NCI-H2107 treated with DMSO at 0.1 percent for 48 hours (cell line): ENCODE measurements around the gene OR10G8.
"Not testable (repeated sequence)": the region's sequence is repeated elsewhere in the genome, so short reads cannot be mapped to it uniquely, and the experiment has no call there.

ENCODE experiments used
- DNase-seq: peaks from one replicate; lab custom pipeline; 2025; ENCODE audit not compliant: unreplicated experiment; lab: John Stamatoyannopoulos, UW

Gene OR10G8, protein sequence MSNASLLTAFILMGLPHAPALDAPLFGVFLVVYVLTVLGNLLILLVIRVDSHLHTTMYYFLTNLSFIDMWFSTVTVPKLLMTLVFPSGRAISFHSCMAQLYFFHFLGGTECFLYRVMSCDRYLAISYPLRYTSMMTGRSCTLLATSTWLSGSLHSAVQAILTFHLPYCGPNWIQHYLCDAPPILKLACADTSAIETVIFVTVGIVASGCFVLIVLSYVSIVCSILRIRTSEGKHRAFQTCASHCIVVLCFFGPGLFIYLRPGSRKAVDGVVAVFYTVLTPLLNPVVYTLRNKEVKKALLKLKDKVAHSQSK

DNA sequence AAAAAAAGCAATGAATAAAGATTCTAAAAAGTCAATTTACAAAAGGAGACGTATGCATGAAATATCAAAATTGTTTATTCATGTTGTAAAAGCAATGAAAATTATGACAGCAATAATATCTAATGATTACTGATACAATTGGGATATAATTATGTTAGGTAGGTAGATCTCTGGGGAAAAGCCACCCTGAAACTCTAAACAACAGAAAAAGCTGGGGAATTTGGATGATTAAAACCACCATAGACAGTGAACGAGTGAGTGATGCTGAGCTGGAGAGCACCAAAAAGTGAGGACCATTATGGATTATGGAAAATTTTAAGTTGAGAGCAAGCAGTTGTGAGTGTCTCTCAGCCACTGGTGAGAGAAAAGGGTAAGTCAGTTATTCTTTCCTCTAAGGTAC lies at the start of gene OR10G8:
TSS of gene OR10G8 (plus strand) at position 301 of the 400 bp plus-strand sequence. CDS start 2,825 bp downstream, outside the sequence.
- no peak for DNase-seq

DNA sequence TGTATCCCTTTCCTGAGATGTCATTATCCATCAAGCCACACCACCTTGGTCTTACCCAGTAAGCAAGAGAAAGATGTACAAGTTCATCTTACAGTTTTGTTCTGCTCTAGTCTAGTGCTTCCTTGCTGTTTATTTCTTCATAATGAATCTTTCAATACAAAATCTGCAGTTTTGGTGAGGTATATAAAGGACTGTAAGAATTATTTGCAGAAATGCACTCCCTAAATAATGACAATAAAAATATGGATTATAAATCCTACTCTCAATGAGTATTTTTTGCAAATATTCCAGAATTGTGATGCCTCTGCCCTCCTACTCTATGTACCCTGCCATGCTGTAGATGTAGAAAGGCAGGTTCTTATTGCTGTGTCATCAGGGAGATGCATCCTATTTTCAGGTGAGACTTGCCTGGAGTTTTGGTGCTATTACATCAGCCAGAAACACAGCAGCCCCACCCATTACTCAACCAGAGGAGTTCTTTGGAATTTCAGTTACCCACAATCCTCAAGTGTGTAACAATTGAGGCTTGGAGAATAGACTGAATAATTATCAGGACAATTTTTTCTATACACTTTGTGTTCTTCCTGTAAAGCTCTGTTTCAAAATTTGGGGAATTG lies 48.8 kb upstream of the OR10G8 start, which contains the start of gene OR10S1:
TSS of gene OR10S1 (minus strand) at position 51 of the 617 bp plus-strand sequence. CDS start 117 bp downstream, outside the sequence.
- DNase-seq, result no peak

- no peak for DNase-seq
Observed at GRCh38 chr11:123979311-123979710, 47.3 kb upstream of the OR10G8 start.

GRCh38 chr11:123995119-123995518 lies 31.5 kb upstream of the OR10G8 start, which contains the start of gene OR10G6:
Gene OR10G6 (minus strand): TSS chr11:123995161. CDS start chr11:123995161, 0 bp downstream.
- DNase-seq, result no peak

DNA sequence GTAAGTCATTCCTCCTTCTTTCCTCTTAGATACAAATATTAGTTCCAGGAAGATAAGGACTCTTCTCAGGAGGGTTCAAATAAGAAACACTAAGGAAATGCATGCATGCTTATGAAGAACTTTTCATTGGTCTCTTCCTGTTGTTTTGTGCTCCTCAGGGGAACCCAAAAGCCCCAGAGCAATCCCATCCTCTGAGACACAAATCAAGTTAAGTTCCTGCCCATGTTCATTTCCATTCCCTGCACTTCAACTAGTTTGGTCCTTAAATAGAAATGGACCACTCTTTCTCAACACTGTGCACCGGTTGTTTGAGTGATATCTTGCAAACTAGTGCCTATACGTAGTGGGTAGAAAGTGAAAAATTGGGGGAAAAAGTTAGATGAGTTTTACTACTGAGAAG lies 13.9 kb upstream of the OR10G8 start, which contains the start of gene OR10G4:
TSS of gene OR10G4 (plus strand) at position 301 of the 400 bp plus-strand sequence. CDS start 2,578 bp downstream, outside the sequence.
- no peak for DNase-seq

DNA sequence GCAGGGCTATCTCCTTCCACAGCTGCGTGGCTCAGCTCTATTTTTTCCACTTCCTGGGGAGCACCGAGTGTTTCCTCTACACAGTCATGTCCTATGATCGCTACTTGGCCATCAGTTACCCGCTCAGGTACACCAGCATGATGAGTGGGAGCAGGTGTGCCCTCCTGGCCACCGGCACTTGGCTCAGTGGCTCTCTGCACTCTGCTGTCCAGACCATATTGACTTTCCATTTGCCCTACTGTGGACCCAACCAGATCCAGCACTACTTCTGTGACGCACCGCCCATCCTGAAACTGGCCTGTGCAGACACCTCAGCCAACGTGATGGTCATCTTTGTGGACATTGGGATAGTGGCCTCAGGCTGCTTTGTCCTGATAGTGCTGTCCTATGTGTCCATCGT lies 10.8 kb upstream of the OR10G8 start:
- DNase-seq, result not testable (repeated sequence)

DNA sequence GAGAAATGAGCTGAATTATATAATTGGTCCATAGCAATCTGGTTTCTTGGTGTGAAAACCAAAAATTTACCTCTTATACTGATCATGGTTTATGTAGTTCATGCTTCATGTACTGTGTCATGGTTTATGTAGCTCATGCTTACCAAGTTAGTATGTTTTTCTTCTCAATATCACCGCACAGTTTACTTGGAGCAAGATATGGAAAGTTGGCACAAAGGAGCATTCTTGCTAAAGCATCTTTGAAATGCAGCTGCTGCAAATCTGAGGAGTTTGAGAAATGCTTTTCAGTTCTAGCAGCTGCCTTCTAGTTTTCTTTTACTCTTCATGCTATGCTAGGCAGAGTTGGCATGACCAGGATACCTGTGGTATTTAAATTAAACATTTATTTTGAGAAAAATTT lies 10.1 kb downstream of the OR10G8 start:
- no peak for DNase-seq

DNA sequence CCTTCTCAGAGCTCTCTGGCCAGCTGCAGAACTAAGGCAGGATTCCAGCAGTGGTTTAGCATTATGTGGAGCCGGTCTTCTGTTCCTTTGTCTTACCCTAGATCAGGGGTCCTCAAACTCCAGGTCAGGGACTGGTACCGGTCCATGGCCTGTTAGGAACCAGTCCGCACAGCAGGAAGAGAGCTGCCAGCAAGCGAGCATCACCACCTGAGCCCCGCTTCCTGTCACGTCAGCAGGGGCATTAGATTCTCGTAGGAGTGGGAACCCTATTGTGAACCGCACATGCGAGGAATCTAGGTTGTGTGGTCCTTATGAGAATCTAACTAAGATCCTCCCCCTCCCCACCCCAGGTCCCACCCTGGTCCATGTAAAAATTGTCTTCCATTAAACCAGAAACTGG lies 13.0 kb downstream of the OR10G8 start:
- no peak for DNase-seq

DNA sequence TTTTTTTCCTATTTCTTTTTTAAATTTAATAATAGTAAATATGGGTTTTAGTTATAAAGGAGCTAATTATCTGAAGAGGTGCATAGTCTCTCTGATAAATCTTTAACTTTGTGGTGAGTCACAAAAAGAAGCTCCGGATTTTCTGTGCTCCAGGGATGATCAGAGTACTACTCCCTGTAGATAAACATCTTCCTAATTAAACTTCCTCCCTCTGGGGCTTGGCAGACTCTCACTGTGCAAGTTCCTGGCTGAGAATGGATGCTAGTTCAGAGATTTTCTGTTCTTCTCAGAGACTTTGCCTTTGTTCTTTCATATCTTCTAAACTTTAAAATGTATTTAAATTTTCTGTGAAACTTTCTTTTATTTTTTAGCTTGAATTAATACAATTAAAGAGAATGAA lies 14.7 kb downstream of the OR10G8 start, which contains the start of gene OR10G7:
TSS of gene OR10G7 (minus strand) at position 72 of the 400 bp plus-strand sequence. CDS start 2,324 bp downstream, outside the sequence.
- DNase-seq, result no peak

DNA sequence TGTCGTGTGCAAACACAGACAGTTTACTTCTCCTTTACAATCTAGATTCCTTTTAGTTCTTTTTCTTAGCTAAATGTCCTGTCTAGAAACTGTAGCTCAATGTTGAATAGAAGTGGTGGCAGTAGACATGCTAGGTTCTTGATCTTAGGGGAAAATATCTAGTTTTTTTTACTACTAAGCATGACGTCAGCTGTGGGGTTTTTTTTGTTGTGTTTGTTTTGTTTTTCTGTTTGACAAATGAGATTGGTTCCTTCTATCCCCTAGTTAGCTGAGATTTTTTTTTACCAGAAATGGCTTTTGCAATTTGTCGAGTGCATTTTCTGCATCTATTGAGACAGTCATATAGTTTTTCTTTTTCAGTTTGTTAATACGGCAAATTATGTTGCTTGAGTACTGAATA lies 16.8 kb downstream of the OR10G8 start:
- no peak for DNase-seq

GRCh38 chr11:124050748-124051147 lies 24.1 kb downstream of the OR10G8 start:
- DNase-seq, result no peak

DNA sequence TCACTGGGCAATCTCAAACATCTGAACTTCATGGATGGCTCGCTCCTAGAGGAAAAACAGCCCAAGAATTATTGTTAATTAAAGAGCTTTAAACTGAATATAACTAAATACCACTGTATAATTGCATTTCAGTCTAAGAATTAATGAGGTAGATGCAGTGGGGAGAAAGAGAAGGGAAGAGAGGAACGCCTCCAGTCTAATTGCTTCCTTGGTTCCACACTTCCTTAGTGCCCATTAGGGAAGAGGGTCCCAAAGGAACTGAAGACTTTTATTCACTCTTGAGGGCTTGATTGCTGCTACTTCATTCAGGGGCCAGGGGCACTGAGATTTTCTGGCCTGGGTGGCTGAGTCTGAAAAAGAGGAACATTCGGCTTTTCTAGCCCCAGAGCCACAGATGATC lies 26.4 kb downstream of the OR10G8 start:
- no peak for DNase-seq

- no peak for DNase-seq
Observed at GRCh38 chr11:124068601-124069110, 42.1 kb downstream of the OR10G8 start.

- DNase-seq, result peak; percentile 2
Observed at GRCh38 chr11:124069429-124070401, 43.1 kb downstream of the OR10G8 start.

DNA sequence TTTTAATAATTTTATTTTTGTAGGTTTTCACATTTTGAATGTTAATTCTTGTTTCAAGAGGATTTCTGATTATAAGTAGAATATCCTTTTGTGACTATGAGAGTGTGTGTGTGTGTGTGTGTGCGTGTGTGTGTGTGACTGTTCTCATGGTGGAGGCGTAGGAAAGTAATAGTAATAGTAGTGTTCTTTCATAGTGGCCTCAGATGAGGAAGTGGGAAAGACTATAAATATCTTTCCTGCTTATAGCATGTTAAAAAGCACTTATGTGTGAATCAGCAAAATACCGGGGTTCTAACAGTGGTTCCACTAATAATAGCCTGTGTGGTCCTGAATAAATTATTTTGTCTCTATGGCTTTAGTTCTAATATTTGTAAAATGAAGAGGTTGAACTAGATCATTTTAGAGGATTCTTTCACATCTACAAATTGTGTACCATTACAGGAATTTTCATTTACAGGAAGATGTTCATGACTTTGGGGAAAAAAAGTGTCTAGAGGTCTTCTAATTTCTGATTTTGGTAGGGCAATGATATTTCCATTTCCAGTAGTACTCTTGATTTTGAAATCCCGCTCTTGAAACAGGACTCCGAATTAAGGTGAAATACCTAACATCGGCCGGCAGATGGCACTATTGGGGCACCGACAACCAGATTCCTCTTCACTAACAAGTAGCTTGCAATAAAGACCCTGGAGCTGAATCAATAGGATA lies 44.5 kb downstream of the OR10G8 start:
- DNase-seq, result peak; percentile 4

DNA sequence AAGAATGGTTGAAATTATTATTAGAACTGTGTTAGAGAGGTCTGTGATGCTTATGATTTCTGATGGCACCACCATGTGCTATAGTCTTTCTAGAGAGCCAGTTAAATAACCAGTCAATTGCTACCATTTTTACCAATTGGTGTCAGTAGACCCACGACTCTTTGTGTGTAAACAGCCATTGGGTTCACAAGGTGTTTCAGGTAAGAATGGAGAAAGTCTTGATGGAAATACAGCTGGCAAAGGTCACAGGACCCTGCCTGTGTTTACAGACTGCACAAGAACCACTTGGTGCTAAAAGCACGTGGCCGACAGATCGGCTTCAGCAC lies 45.0 kb downstream of the OR10G8 start:
- no peak for DNase-seq

- no peak for DNase-seq
Observed at GRCh38 chr11:124072147-124072546, 45.5 kb downstream of the OR10G8 start.

- DNase-seq, result no peak
Observed at GRCh38 chr11:124074554-124074953, 48.0 kb downstream of the OR10G8 start.

DNA sequence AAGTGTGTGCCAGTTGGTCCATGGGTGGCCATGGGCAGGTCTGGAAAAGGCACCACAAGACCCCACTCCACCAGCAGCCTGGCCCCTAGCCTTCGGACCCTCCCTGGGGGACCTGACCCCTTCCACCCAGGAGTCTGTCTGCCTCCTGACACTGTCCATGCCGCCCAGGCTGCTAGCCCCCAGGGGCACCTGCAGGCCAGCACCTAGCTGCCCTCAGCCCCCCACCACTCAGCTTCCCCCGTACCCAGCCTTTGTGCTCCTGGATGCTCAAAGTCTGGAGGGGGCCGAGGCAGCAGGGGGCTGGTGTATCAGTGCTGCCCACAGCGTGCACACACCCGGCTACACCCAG lies 48.9 kb downstream of the OR10G8 start:
- no peak for DNase-seq
